HG03280 (cell line): ENCODE results near the gene ATIC.
"Not testable (repeated sequence)": the region's sequence is repeated elsewhere in the genome, so short reads cannot be mapped to it uniquely, and the experiment has no call there.

Experiments
- ATAC-seq: cut with Tn5 transposase; IDR thresholded peaks from one replicate; pipeline ENCODE4 v1.9.1; 2021; ENCODE audit warnings: mild to moderate bottlenecking, moderate library complexity; ENCODE audit not compliant: unreplicated experiment

The ATIC gene

DNA sequence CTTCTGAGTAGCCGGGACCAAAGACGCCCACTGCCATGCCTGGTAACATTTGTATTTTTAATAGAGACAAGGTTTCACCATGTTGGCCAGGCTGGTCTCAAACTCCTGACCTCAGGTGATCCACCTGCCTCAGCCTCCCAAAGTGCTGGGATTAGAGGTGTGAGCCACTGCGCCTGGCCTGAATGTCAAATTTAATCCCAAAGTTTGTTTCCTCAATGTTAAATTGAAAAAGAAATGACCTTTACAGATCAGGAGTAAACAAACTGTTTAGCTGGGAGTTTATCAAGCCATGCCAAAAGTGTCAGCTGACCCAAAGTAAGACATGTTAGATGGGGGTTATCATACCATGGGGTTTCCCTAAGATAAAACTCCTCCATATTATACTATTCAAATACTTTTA, 48.2 kb downstream of the ATIC start:
- not testable (repeated sequence) for ATAC-seq

GRCh38 chr2:215360596-215360995, 48.7 kb downstream of the ATIC start:
- ATAC-seq = no peak

DNA sequence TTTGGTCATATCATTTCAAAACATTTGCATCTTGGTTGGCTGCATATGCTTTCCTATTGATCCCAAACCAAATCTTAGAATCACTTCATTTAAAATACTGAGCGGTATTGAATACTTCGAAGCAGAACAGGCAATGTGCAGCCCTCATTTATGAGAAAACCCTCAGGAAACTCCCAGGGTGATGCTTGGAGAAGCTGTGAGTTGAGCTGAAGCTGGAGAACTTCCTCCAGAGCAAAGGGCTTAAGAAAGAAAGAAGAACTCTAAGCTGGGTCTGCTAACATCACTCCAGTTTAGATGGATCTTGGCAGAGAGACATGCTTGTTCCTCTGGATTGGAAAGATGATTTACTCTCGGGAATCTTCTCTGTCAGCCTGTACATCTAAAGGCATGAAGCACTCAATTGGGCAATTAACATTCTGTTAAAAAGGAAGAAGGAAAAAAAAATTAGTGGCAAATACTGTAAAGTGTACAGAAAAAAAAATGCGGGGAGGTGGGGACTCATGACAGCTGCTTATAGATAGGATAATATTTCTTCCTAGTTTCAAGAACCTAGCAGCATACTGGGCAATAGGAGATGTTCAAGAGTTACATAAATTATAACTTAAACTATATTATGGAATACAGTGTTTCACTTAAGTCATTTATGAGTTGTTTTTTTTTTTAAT, 49.5 kb downstream of the ATIC start:
- ATAC-seq = no peak

- no peak for ATAC-seq
Observed at GRCh38 chr2:215361876-215362561, 50.2 kb downstream of the ATIC start.

DNA sequence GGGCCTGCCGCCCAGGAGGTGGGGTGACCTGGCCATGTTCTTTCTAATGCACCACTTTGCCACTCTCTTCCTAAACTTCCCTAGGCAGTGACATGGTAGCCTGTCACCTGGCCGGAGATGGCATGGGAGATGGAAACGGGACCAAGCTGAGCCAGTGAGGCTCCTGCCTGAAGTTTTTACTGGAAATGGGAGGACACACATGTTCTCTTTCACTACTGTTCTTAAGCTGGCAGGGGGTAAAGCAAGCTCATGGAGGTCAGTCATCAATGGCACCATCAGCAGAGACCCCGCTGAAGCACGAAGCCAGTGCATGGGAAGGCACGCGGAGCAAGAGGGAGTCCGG, 50.7 kb downstream of the ATIC start:
- ATAC-seq = no peak

GRCh38 chr2:215363039-215363438, 51.2 kb downstream of the ATIC start:
- no peak for ATAC-seq

DNA sequence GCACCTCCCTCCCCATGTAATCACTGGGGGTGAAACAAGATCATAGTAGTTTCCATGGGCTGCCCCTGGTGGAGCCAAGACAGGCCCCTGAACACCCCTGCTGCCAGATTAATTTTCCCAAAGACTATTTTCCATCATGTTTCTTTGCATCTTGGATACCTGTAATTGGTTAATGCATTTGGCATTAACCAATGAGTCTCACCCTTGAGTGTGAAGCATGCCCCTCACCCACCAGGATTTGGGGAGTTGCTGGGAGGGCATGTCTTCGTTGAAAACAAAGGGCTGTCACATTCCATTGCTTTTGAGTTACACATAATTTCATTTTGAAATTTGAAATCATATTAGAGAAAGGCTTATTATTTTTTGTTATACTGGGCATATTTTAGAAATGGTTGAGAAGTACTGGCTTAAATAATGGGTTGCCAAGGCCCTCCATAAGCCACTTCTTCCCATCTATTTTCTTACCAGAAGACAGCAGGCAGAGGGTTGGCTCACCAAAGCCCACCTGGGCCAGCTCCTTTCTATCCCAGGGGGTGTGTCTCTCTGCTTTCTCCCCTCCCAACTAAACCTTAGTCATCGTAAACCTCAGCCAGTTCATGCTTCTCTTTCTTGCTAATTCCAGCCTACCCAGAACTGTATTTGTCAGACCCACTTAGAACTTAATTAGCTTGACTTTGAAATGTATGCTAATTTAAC, 51.8 kb downstream of the ATIC start:
- ATAC-seq = no peak

GRCh38 chr2:215364157-215365155, 52.6 kb downstream of the ATIC start:
- ATAC-seq = no peak

- ATAC-seq = no peak
Observed at GRCh38 chr2:215365184-215365658, 53.4 kb downstream of the ATIC start.

GRCh38 chr2:215366440-215367032, 54.7 kb downstream of the ATIC start:
- no peak for ATAC-seq

DNA sequence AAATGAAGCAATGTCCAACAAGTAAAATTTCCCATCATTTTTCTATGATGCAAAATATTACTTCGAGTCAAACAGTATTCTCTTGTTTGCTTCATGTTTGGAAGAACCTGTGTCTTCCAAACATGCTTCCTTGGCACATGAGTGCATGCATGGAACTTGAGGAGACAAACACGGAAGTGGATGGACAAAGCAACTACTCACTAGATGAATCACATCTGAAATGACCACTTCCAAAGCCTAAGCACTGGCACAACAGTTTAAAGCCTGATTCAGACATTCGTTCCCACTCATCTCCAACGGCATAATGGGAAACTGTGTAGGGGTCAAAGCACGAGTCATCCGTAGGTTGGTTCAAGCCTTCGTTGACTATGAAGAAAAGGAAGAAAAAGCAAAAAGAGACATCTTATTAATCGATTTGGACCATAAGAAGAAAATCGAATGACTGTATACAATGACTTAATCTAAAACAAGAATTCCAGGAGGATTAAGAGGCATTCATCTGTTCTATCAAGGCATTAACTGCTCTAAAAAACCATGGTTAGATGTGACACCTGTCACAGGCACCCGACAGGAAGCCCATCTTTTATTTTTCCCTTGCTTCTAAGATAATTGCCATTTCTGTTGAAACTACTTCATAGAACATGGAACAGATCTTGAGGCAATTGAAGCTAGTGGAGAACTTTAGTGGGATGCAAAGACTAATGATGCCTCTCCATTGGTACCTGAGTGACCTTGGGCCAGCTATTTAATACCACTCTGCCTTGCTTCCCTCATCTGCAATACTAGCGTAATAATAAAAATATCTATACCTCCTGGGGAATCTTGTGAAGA, 56.0 kb downstream of the ATIC start:
- no peak for ATAC-seq

DNA sequence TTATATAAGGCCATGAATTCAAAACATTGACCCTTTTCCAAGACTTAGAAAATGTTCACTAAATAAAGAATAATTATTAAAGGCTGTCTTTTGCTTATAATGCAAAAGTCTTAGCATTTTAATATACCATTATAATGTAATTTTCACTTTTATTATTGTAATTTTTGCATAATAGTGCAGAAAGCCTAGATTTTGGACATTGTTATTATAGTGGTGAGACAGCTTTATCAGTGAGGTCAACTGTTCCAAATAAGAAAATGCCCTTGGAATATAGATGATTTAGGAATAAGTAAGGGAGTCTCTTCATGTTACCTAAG, 56.6 kb downstream of the ATIC start:
- no peak for ATAC-seq

GRCh38 chr2:215369181-215369760, 57.4 kb downstream of the ATIC start:
- no peak for ATAC-seq

GRCh38 chr2:215370112-215370965, 58.5 kb downstream of the ATIC start:
- ATAC-seq = no peak

GRCh38 chr2:215371915-215372897, 60.3 kb downstream of the ATIC start:
- no peak for ATAC-seq

GRCh38 chr2:215372968-215373649, 61.2 kb downstream of the ATIC start:
- ATAC-seq = no peak

GRCh38 chr2:215374002-215374401, 62.1 kb downstream of the ATIC start:
- ATAC-seq = no peak
